Measurements from ENCODE around the gene PGM3. TPM values are rescaled to one million over a fixed set of nuclear protein-coding genes. Genes with fewer than 3 reads are reported as not detected.

The PGM3 gene, protein sequence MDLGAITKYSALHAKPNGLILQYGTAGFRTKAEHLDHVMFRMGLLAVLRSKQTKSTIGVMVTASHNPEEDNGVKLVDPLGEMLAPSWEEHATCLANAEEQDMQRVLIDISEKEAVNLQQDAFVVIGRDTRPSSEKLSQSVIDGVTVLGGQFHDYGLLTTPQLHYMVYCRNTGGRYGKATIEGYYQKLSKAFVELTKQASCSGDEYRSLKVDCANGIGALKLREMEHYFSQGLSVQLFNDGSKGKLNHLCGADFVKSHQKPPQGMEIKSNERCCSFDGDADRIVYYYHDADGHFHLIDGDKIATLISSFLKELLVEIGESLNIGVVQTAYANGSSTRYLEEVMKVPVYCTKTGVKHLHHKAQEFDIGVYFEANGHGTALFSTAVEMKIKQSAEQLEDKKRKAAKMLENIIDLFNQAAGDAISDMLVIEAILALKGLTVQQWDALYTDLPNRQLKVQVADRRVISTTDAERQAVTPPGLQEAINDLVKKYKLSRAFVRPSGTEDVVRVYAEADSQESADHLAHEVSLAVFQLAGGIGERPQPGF
- 64.0 and 65.3 TPM in 2 replicates for total RNA-seq

DNA sequence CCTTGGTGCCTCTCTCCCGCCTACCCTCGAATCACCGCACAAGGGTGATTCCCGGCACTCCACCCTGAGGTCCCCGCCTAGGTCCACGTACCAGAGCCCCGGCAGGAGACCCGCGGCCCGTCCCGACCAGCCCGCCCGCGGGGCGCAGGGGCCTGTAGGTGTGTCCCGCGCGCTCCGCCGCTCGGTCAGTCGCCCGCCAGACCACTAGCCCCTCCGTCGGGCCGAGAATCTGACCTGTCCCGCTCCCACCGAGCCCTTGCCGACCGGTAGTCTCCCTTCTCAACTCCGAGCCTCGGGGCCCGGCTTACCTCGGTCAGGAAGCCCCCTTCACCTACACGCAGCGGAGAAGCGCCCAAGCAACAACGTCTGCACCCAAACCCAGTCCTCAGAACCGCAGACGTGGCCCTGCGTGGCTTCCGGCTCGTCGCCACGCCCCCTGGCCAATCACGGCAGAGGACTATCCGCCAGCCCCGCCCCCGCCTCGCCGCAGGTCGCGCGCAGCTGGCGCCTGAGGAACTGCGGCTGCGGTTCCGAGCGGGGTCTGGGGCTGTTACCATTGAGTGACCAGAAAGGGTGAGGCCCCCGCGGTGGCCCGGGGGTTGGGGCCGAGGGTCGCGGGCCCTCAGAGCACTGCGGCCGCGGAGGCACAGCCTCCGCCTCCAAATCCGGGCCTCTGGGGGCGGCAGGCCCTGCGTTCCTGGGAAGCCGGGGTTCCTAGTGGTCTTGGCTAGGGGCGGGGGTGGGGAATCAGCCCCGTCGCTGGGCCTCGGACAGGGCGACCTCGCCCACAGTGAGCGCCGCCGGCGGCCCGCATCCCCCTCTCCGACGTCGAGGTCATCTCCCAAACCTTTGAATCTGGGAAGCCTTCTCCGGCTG is at the start of gene PGM3, which contains the start of gene RWDD2A:
PGM3 (minus strand) TSS at position 395 of the 876 bp plus-strand sequence. CDS start 2,253 bp downstream, outside the sequence.
RWDD2A (plus strand) TSS at position 487 of the 876 bp plus-strand sequence. CDS start 1,095 bp downstream, outside the sequence.

Other genes starting within 250 kb of the PGM3 start
- gene UBE3D, start 127.4 kb downstream of the PGM3 start, total RNA-seq: 5.6 and 6.9 TPM in 2 replicates
- gene DOP1A, start 125.6 kb downstream of the PGM3 start, total RNA-seq: 35.3 and 38.9 TPM in 2 replicates
- 3.2 and 3.6 TPM in 2 replicates for gene RWDD2A, start 92 bp upstream of the PGM3 start, total RNA-seq
- gene ME1, start 237.8 kb upstream of the PGM3 start, total RNA-seq: 8.2 and 15.4 TPM in 2 replicates